C4-2B (cell line): ENCODE measurements around the gene PRKAB1.

Experiments
- CTCF ChIP-seq: fragments of 450-650 bp; conservative IDR thresholded peaks from 2 replicates; pipeline ENCODE4 v1.5.1; 2017; ENCODE audit warnings: mild to moderate bottlenecking
- ZFX ChIP-seq: fragments of 450-650 bp; IDR thresholded peaks from 2 replicates; pipeline ENCODE4 v1.6.1; 2017

GRCh38 chr12:119687879-119688278, 19.9 kb downstream of the PRKAB1 start:
- TF ChIP-seq CTCF (no peak), ZFX (no peak)
